ENCODE measurements around the gene KRTAP5-4.

- no peak for TF ChIP-seq EZH2 (IDR thresholded peaks at IDR 0.05; ENCODE audit: low read length, missing control alignments)
- TF ChIP-seq CTCF (conservative IDR thresholded peaks at IDR 0.05 in 1 of 2, IDR thresholded peaks at IDR 0.05 in 1 of 2; ENCODE audit: low read depth in 1 of 2, low read length in 2 of 2) = no peak
Measured at GRCh38 chr11:1592628-1593027, 29.3 kb downstream of the KRTAP5-4 start.
